HL-60 (cell line): Measurements from ENCODE around the gene ENPP1.
A peak's percentile ranks its signal among the peaks of the same experiment; 100 is the strongest.

Experiments used
- DNase-seq, 2 experiments: peaks; one replicate each; pipeline ENCODE4 v3.0.0-alpha.2; 2010 to 2020; ENCODE audit warnings: low read depth in 1 of 2, low spot score in 1 of 2
- H3K27ac ChIP-seq: fragments of 250-450 bp; sonication (Bioruptor Pico); replicated peaks from 2 replicates; pipeline ENCODE4 v1.5.1; 2020; ENCODE audit warnings: mild to moderate bottlenecking, moderate library complexity
- H3K27me3 ChIP-seq: fragments of 250-450 bp; sonication (Bioruptor Pico); 2 replicates; pipeline ENCODE4 v1.5.1; 2021; ENCODE audit warnings: mild to moderate bottlenecking, moderate library complexity; ENCODE audit not compliant: insufficient read depth, poor library complexity, severe bottlenecking
- H3K4me3 ChIP-seq: replicated peaks from 2 replicates; pipeline ENCODE4 v1.5.1; 2011; ENCODE audit warnings: mild to moderate bottlenecking, control low read depth, low read length; ENCODE audit not compliant: insufficient read depth
- CTCF ChIP-seq: IDR thresholded peaks from one replicate; pipeline ENCODE4 v1.5.1; 2011; ENCODE audit warnings: low read length, control low read depth, inconsistent platforms; ENCODE audit not compliant: insufficient read depth
- GABPA ChIP-seq: IDR thresholded peaks from 2 replicates; pipeline ENCODE4 v1.6.1; 2012; ENCODE audit warnings: low read depth
- POLR2AphosphoS5 ChIP-seq: IDR thresholded peaks from 2 replicates; pipeline ENCODE4 v1.6.1; 2012; ENCODE audit warnings: low read depth
- REST ChIP-seq: IDR thresholded peaks from 2 replicates; pipeline ENCODE4 v1.6.1; 2012; ENCODE audit warnings: low read depth; ENCODE audit not compliant: insufficient replicate concordance
- SPI1 ChIP-seq: IDR thresholded peaks from 2 replicates; pipeline ENCODE4 v1.6.1; 2012; ENCODE audit warnings: low read depth, mild to moderate bottlenecking, borderline replicate concordance

Gene ENPP1

GRCh38 chr6:131920656-131921055 lies 112.8 kb downstream of the ENPP1 start:
- TF ChIP-seq POLR2AphosphoS5 (no peak), SPI1 (no peak), GABPA (no peak), REST (no peak), CTCF (no peak)
- no peak for DNase-seq
- no peaks in the 10 kb centered on the region for H3K27me3 ChIP-seq
- H3K27ac ChIP-seq = no peak overlapping the region
- no peak overlapping the region for H3K4me3 ChIP-seq

DNA sequence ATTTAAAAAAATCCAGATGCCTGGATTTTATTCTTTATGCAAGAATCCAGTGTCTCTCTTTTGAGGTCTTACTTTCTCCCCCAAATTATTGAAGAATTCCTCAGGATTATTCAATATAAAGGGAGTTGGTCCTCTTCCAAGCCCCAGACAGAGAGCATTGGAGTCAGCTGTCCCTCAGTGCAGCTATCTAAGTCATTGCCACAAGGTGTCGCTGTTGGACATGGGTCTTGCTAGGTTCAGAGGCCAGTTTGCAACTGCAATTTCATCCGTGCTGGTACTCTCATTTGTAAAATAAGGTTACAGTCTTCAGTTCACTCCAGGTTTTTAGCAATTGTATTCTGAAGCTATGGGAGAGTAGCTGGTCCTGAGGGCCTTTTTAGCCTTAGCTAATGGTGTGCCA lies 115.5 kb downstream of the ENPP1 start:
- peak; percentile 56 to 60 for DNase-seq
- Histone ChIP-seq H3K27me3 (no peaks in the 10 kb centered on the region), H3K27ac (no peak overlapping the region), H3K4me3 (no peak overlapping the region)
- TF ChIP-seq POLR2AphosphoS5 (no peak), GABPA (no peak), SPI1 (no peak), CTCF (peak; percentile 65), REST (no peak)

DNA sequence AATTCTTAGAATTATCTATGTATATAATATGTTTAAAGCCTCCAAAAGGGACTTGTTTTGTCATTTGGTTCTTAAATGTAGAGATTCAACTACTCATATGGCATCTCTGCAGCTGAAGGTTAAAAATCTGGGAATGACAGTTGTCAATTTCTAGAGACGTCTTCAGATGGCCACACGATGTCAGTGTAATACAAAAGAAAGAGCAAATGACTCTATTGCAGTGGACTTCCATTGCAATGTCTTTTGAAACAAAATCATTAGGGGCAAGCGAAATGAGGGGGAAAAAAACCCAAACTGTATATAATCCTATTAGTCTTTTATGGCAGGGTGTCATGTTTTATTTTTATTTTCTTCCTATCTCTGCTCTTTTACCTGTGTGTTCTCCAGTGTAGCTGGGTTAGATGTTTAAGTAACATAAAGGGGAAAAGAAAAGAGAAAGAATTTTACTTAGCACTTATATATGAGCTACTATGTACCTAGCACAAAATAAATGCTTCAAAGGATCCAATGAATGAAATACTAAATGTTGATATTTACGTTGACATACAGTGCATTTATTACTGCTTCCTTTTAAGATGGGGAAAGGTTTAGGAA lies 117.2 kb downstream of the ENPP1 start:
- no peak for DNase-seq
- Histone ChIP-seq H3K27me3 (no peaks in the 10 kb centered on the region), H3K27ac (no peak overlapping the region), H3K4me3 (no peak overlapping the region)
- no peak for TF ChIP-seq CTCF
- no peak for TF ChIP-seq SPI1

DNA sequence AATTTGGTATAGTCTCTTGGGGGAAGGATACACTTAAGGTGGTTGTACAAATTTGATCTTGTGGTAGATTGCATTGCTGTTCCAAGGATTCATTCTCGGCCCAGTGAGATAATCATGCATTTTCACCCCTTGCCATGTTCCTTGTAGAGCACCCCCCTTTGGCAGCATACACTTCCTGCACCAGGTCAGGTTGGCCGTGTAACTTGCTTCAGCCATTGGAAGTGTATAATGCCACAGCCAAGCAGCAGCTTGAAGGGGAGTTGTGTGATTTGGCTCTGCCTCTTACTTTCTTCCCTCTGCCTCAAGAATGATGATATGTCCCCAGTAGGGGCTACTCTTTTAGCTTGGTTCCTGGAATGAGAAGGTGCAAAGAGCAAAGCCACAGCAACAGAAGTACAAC lies 121.4 kb downstream of the ENPP1 start:
- Histone ChIP-seq H3K4me3 (no peak overlapping the region), H3K27ac (no peak overlapping the region), H3K27me3 (no peaks in the 10 kb centered on the region)
- no peak for DNase-seq
- no peak for TF ChIP-seq SPI1
- no peak for TF ChIP-seq REST
- TF ChIP-seq POLR2AphosphoS5 = no peak
- TF ChIP-seq GABPA = no peak
- TF ChIP-seq CTCF = no peak
